ENCODE data around the gene PLEKHM2.

The PLEKHM2 gene

DNA sequence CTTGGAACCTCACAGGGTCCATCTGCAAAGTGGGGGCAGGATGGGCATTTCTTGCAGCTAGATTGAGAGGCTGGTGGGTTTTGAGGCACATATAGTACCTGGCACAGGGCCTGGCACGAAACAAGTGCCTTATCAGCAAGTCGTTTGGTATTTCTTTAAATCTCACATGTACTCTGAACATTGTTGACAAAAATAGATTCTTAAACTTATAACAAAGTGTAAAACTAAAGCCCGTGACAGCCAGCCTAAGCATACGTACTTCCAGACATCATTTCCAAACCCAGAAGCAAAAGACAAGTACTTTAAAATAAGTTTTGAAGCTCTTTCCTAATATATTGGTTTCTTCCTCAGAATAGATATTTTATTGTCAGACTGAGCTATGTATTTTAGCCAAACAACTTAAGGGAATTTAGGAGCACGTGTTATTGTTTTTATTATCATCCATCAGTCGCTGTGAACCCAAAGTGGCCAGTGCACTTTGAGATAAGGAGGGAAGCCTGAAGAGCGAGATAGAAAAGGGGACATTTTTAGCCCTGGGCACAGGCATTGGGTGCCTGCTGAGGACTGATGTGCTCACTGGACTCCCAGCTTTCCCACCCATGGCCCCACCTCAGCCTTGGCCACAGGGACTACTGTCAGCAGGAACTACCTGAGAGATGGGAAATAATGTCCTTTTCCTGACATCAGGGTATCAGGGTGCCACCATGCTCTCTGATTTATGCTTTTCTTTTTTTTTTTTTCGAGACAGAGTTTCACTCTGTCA, 77.4 kb downstream of the PLEKHM2 start:
- DNase-seq, result no peak

DNA sequence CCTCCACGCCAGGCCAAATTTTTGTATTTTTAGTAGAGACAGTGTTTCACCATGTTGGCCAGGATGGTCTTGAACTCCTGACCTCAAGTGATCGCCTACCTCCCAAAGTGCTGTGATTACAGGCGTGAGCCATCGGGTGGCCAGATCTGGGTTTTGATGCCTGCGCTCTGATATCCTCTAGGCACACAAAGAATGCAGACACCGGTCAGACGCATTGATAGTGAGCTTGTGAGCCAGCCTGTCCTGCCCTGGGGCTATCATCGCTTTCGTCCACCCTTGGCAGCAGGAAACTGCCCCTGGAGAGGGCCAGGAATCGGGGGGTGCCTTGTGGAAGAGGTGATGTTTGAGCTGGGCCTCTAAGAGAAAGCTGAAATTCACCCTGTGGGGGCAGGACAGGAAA, 78.4 kb downstream of the PLEKHM2 start:
- DNase-seq, result no peak

GRCh38 chr1:15764269-15764764, 80.2 kb downstream of the PLEKHM2 start:
- DNase-seq, result no peak

GRCh38 chr1:15764890-15765289, 80.8 kb downstream of the PLEKHM2 start:
- no peak for DNase-seq

DNA sequence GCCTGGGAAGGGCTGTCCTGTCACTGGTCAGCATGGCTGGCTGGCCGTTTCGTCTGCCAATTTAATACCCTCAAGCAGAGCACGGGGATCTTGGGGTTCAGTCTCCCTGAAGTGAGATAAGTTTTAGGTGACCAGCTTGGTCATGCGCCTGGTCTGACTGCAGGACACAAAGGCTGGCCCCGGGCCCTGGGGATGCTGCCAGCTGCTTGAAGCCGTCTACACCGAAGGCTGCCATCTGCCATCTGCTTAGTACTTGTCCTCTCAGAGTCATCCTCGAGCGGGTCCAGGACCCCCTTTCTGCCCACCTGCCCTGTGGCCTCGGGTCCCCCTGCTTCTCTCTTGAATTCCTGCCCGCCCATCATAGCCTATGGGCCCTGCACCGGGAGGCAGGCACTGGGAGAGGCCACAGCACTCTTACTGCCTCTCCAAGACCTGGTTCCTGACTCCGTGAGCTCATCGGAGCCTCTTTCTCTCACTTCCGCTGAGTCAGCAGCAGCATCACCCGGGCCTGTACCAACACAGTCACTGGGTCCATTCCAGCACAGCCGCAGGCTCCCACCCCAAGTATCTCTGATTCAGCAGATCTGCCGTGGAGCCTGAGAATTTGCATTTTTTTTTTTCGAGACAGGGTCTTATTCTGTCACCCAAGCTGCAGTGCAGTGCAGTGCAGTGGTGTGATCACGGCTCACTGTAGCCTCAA, 81.5 kb downstream of the PLEKHM2 start:
- peak; percentile 41 for DNase-seq

- no peak for DNase-seq
Observed at GRCh38 chr1:15767941-15768340, 83.8 kb downstream of the PLEKHM2 start.

DNA sequence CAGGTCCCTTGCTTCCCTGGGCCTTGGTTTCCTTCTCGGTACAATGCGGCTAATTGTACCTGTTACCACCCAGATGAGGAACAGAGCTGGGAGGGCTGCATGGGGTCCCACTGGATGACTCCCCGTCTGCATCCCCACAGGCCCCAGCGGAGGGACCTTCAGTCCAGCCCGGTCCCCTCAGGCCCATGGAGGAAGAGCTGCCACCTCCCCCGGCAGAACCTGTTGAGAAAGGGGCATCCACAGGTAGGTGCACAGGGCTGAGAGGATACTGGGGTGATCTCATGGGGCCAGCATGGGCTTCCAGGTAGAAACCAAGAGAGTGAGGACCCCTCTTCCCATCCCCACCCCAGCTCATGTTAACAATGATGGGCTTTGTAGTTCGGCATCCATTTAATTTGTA, 84.3 kb downstream of the PLEKHM2 start:
- no peak for DNase-seq

DNA sequence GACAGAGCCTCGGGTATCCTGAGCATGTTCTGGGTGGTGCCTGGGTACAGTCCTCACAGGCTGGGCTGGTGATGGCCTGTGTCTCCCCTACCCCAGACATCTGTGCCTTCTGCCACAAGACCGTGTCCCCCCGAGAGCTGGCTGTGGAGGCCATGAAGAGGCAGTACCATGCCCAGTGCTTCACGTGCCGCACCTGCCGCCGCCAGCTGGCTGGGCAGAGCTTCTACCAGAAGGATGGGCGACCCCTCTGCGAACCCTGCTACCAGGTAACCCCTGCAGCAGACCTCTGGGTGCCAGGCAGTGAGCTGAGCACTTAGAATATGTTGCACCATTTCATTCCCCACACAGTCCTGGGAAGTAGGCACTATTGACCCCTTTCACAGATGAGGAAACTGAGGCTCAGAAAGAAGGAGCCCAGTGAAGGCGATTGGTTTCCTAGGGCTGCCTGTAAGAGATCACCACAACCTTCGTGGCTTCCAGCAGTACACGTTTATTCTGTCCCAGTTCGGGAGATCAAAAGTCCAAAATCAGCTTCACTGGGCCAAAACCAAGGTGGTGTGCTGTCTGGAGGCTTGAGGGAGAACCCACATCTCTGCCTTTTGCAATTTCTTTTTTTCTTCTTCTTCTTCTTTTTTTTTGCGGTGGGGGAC, 86.3 kb downstream of the PLEKHM2 start:
- no peak for DNase-seq

GRCh38 chr1:15771836-15772515, 87.9 kb downstream of the PLEKHM2 start:
- DNase-seq, result no peak

DNA sequence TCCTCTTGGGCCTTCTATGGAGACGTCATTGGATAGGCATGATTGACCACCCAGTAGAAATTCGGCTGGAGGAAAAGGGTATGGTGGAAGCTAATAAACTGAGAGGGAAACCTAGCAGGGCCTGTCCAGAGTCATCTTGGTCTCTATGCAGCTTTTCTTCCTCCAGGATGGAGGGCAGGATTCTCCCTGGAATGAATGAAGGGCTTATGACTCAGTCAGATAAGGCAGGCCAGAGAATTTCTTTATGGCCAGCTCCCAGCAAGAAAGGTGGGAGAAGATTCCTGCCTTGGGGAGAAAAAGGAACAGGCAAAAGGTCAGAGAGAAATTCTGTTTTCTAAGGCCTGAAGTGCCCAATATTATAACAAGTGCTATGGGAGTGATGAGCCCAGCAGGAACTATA, 91.6 kb downstream of the PLEKHM2 start:
- no peak for DNase-seq

DNA sequence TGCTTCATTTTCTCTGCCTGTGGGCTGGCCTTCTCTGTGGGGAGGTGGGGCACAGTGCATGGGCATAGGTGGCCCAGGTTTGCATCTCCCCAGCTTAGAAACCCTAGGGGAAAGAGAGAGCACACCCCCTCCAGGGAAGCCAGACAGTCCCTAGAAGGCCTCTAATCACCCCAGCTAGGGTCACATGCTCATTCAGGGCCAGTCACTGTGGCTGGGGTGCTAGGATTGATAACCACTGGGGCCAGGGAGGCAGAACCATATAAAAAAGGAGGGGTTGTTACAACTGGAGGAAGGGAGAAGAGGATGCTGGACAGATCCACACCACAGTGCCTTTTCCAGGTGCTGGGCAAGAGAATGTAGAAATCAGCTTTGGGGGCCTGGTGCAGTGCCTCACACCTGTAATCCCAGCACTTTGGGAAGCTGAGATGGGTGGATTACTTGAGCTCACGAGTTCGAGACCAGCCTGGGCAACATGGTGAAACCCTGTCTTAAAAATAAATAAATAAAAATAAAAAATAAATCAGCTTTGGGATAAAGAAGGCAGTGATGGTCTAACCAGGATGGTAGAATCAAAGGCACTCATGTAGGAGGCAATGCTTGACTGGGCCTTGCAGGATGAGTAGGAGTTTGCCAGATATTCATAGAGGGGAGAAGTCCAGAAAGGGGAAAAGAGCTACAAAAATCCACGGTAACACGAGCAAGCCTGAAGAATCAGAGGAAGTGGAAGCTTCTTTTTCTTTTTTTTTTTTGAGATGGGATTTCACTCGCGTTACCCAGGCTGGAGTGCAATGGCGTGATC, 94.0 kb downstream of the PLEKHM2 start:
- DNase-seq, result no peak
